Fibroblast of lung (primary cell): ENCODE measurements around the gene WNK2. TPM values are rescaled to one million over a fixed set of nuclear protein-coding genes. Genes with fewer than 3 reads are reported as not detected.
"Not testable (repeated sequence)": the region's sequence is repeated elsewhere in the genome, so short reads cannot be mapped to it uniquely, and the experiment has no call there.

ENCODE experiments used
- DNase-seq, 2 donors: peaks; one replicate each; pipeline versions ENCODE4 v3.0.0 to v3.0.0-alpha.2; 2010; ENCODE audit warnings: low read depth in 2 of 2
- H2AFZ ChIP-seq: 2 replicates; pipeline ENCODE4 v1.5.1; 2012; ENCODE audit warnings: low read length, control low read depth, inconsistent platforms
- H3K27ac ChIP-seq: 2 replicates; pipeline ENCODE4 v1.5.1; 2011; ENCODE audit warnings: low read length, control low read depth; ENCODE audit not compliant: insufficient read depth
- H3K27me3 ChIP-seq: 2 replicates; pipeline ENCODE4 v1.5.1; 2011; ENCODE audit warnings: mild to moderate bottlenecking, low read length; ENCODE audit not compliant: control insufficient read depth, insufficient read depth
- H3K36me3 ChIP-seq: 2 replicates; pipeline ENCODE4 v1.5.1; 2011; ENCODE audit warnings: low read length; ENCODE audit not compliant: control insufficient read depth, insufficient read depth
- H3K4me1 ChIP-seq: 2 replicates; pipeline ENCODE4 v1.5.1; 2011; ENCODE audit warnings: low read length; ENCODE audit not compliant: control insufficient read depth, insufficient read depth; ENCODE audit errors: extremely low read depth
- H3K4me2 ChIP-seq: 2 replicates; pipeline ENCODE4 v1.5.1; 2011; ENCODE audit warnings: low read length, control low read depth; ENCODE audit not compliant: insufficient read depth; ENCODE audit errors: extremely low read depth
- H3K4me3 ChIP-seq, 4 experiments: fragments of 200-600 bp in 1 of 4; sonication (generic) in 1 of 4; replicated peaks in 1 of 4; 2 replicates each; pipeline ENCODE4 v1.5.1; 2011 to 2016; ENCODE audit warnings: low read length in 4 of 4, low read depth in 3 of 4, mild to moderate bottlenecking in 3 of 4, control low read depth in 2 of 4, inconsistent platforms in 1 of 4, mixed read lengths in 1 of 4; ENCODE audit not compliant: insufficient read depth in 1 of 4; ENCODE audit errors: control extremely low read depth in 1 of 4
- H3K79me2 ChIP-seq: 2 replicates; pipeline ENCODE4 v1.5.1; 2012; ENCODE audit warnings: mild to moderate bottlenecking, low read length, inconsistent platforms; ENCODE audit not compliant: control insufficient read depth, insufficient read depth
- H3K9ac ChIP-seq: 2 replicates; pipeline ENCODE4 v1.5.1; 2011; ENCODE audit warnings: mild to moderate bottlenecking, low read length, control low read depth; ENCODE audit not compliant: insufficient read depth
- H3K9me3 ChIP-seq: 2 replicates; pipeline ENCODE4 v1.5.1; 2012; ENCODE audit warnings: low read depth, low read length; ENCODE audit not compliant: control insufficient read depth, insufficient read depth
- H4K20me1 ChIP-seq: 2 replicates; pipeline ENCODE4 v1.5.1; 2011; ENCODE audit warnings: low read length; ENCODE audit not compliant: control insufficient read depth, insufficient read depth; ENCODE audit errors: extremely low read depth
- EZH2 ChIP-seq: IDR thresholded peaks from 2 replicates; pipeline ENCODE4 v1.5.1; 2012; ENCODE audit warnings: low read length, control low read depth, mild to moderate bottlenecking; ENCODE audit errors: missing control alignments
- polyA plus RNA-seq, 2 donors: library from polyadenylated mRNA; depleted of rRNA in 1 of 2; stranded (reverse) in 1 of 2; unstranded in 1 of 2; fragments of >200 nt; gene quantifications; 2 replicates each; pipeline ENCODE4 v1.2.1, GENCODE V29; 2011 to 2012; ENCODE audit warnings: missing spikeins in 1 of 2
- total RNA-seq: library from RNA; depleted of rRNA; stranded (reverse); fragments of >200 nt; gene quantifications from 2 replicates; pipeline ENCODE4 v1.2.1, GENCODE V29; 2014
- TF ChIP-seq, protein P1 (sequence below), 2 donors: IDR thresholded peaks in 1 of 2; conservative IDR thresholded peaks in 1 of 2; 1 replicate in 1 of 2; 2 replicates in 1 of 2; pipeline ENCODE4 v1.5.1; 2011 to 2012; ENCODE audit warnings: low read length in 2 of 2, control low read depth in 1 of 2, inconsistent platforms in 1 of 2, low read depth in 1 of 2, mild to moderate bottlenecking in 1 of 2

The WNK2 gene
- total and polyA plus RNA-seq, 2 donors (not counting 1 experiment from before 2014, with no cell fraction given): not detected

- DNase-seq: no peak
- Histone ChIP-seq H3K4me1 (no peaks in the 10 kb centered on the region), H3K27me3 (no peaks in the 10 kb centered on the region), H3K79me2 (no peaks in the 10 kb centered on the region), H4K20me1 (no peaks in the 10 kb centered on the region), H3K27ac (no peak overlapping the region), H3K4me2 (no peak overlapping the region), H3K9me3 (no peaks in the 10 kb centered on the region), H3K9ac (no peak overlapping the region), H2AFZ (no peak overlapping the region), H3K4me3 (no peak overlapping the region), H3K36me3 (no peaks in the 10 kb centered on the region)
- TF ChIP-seq EZH2: no peak
- TF ChIP-seq, protein P1, sequence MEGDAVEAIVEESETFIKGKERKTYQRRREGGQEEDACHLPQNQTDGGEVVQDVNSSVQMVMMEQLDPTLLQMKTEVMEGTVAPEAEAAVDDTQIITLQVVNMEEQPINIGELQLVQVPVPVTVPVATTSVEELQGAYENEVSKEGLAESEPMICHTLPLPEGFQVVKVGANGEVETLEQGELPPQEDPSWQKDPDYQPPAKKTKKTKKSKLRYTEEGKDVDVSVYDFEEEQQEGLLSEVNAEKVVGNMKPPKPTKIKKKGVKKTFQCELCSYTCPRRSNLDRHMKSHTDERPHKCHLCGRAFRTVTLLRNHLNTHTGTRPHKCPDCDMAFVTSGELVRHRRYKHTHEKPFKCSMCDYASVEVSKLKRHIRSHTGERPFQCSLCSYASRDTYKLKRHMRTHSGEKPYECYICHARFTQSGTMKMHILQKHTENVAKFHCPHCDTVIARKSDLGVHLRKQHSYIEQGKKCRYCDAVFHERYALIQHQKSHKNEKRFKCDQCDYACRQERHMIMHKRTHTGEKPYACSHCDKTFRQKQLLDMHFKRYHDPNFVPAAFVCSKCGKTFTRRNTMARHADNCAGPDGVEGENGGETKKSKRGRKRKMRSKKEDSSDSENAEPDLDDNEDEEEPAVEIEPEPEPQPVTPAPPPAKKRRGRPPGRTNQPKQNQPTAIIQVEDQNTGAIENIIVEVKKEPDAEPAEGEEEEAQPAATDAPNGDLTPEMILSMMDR (conservative IDR thresholded peaks at IDR 0.05 in 1 of 2, IDR thresholded peaks at IDR 0.05 in 1 of 2; ENCODE audit: low read depth in 1 of 2, low read length in 2 of 2): no peak
These were observed 136.8 kb downstream of the WNK2 start for GRCh38 chr9:93320591-93321219.

DNA sequence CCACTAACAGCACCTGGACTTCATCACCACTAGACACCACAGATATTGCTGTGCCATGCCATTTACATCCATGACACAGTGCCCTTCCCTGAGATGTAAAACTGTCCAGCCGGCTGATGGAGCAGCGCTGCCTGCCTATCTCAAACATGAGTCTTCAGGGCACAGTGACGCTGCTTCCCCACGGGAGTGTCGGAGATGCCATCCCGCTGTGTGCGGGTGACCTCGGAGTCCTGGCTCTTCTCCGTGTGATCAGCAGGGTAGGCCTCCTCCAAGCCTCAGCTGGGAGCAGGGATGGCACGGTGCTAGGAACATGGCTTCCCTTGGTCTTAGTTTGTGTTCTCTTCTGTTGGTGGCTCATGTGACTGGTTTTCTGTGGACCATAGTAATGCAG lies 137.3 kb downstream of the WNK2 start:
- Histone ChIP-seq H3K4me1 (no peaks in the 10 kb centered on the region), H4K20me1 (no peaks in the 10 kb centered on the region), H3K27ac (no peak overlapping the region), H3K79me2 (no peaks in the 10 kb centered on the region), H3K9me3 (no peaks in the 10 kb centered on the region), H3K27me3 (no peaks in the 10 kb centered on the region), H3K36me3 (no peaks in the 10 kb centered on the region), H3K9ac (no peak overlapping the region), H2AFZ (no peak overlapping the region), H3K4me3 (no peak overlapping the region), H3K4me2 (no peak overlapping the region)
- no peak for TF ChIP-seq EZH2
- TF ChIP-seq, protein P1 (conservative IDR thresholded peaks at IDR 0.05 in 1 of 2, IDR thresholded peaks at IDR 0.05 in 1 of 2; ENCODE audit: low read depth in 1 of 2, low read length in 2 of 2): no peak
- no peak for DNase-seq

DNA sequence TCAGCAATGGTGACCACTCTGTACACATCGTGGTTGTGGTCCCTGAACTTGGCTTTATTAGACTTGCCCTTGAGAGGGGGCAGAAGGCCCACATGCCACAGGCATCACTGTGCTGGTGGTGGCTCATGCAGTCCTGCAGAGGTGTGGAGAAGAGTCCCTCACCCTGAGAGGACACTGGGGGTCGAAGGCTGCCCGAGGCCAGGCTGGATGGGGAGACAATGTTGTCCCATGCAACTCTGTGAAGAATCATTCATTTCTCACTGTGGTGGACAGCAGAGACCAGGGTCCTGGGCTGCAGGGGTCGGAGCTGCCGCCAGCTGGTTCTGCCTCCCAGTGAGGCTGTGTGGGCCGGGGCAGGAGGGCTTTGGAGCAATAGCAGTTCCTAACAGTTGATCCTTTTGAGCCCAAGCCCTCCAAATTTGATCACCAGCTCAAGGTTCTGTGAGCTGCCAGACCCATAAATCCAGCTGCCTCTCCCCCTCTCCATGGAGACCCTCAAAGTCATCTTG lies 139.6 kb downstream of the WNK2 start:
- not testable (repeated sequence) for DNase-seq, H3K27me3 ChIP-seq, H3K9me3 ChIP-seq, H2AFZ ChIP-seq, H3K4me3 ChIP-seq, H3K9ac ChIP-seq, H4K20me1 ChIP-seq, H3K27ac ChIP-seq, H3K36me3 ChIP-seq, H3K79me2 ChIP-seq, H3K4me2 ChIP-seq, H3K4me1 ChIP-seq
